Measurements from ENCODE around the gene ULK3.

The ULK3 gene

GRCh38 chr15:74798388-74799254, 44.3 kb downstream of the ULK3 start:
- DNase-seq (ENCODE audit: low read depth), result no peak

GRCh38 chr15:74795966-74796625, 46.9 kb downstream of the ULK3 start:
- no peak overlapping the region for H3K4me3 ChIP-seq (ENCODE audit: control insufficient read depth, low read depth, low read length)
- DNase-seq (ENCODE audit: low read depth), result no peak
- TF ChIP-seq, protein P1, sequence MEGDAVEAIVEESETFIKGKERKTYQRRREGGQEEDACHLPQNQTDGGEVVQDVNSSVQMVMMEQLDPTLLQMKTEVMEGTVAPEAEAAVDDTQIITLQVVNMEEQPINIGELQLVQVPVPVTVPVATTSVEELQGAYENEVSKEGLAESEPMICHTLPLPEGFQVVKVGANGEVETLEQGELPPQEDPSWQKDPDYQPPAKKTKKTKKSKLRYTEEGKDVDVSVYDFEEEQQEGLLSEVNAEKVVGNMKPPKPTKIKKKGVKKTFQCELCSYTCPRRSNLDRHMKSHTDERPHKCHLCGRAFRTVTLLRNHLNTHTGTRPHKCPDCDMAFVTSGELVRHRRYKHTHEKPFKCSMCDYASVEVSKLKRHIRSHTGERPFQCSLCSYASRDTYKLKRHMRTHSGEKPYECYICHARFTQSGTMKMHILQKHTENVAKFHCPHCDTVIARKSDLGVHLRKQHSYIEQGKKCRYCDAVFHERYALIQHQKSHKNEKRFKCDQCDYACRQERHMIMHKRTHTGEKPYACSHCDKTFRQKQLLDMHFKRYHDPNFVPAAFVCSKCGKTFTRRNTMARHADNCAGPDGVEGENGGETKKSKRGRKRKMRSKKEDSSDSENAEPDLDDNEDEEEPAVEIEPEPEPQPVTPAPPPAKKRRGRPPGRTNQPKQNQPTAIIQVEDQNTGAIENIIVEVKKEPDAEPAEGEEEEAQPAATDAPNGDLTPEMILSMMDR (IDR thresholded peaks at IDR 0.05; ENCODE audit: control insufficient read depth, insufficient read depth, low read depth, low read length, missing control alignments), result no peak

More at GRCh38 chr15:74798388-74799254, 44.3 kb downstream of the ULK3 start:
- TF ChIP-seq, protein P1 (IDR thresholded peaks at IDR 0.05; ENCODE audit: control insufficient read depth, insufficient read depth, low read depth, low read length, missing control alignments), result no peak
- H3K4me3 ChIP-seq (ENCODE audit: control insufficient read depth, low read depth, low read length), result no peak overlapping the region

DNA sequence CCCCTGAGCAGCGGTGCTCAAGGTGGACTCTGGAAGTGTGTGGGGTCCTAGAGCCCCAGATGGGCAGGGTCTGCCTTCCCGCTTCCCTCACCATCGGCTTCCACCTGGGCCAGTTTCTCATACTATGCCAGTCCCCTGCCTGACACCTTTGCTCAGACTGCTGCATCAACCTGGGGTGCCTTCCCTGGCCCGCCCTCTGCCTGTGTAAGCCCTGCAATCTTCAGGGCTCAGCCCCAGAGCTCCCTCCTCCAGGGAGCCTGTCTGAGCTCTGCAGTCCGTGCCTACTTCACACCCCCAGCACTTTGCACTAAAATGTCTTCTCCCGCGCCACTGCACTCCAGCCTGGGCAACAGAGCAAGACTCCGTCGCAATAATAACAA, 48.0 kb downstream of the ULK3 start:
- no peak for DNase-seq (ENCODE audit: low read depth)
- no peak overlapping the region for H3K4me3 ChIP-seq (ENCODE audit: control insufficient read depth, low read depth, low read length)
- TF ChIP-seq, protein P1 (IDR thresholded peaks at IDR 0.05; ENCODE audit: control insufficient read depth, insufficient read depth, low read depth, low read length, missing control alignments), result no peak

GRCh38 chr15:74794248-74794969, 48.5 kb downstream of the ULK3 start:
- H3K4me3 ChIP-seq (ENCODE audit: control insufficient read depth, low read depth, low read length), result no peak overlapping the region
- TF ChIP-seq, protein P1 (IDR thresholded peaks at IDR 0.05; ENCODE audit: control insufficient read depth, insufficient read depth, low read depth, low read length, missing control alignments), result no peak
- no peak for DNase-seq (ENCODE audit: low read depth)

DNA sequence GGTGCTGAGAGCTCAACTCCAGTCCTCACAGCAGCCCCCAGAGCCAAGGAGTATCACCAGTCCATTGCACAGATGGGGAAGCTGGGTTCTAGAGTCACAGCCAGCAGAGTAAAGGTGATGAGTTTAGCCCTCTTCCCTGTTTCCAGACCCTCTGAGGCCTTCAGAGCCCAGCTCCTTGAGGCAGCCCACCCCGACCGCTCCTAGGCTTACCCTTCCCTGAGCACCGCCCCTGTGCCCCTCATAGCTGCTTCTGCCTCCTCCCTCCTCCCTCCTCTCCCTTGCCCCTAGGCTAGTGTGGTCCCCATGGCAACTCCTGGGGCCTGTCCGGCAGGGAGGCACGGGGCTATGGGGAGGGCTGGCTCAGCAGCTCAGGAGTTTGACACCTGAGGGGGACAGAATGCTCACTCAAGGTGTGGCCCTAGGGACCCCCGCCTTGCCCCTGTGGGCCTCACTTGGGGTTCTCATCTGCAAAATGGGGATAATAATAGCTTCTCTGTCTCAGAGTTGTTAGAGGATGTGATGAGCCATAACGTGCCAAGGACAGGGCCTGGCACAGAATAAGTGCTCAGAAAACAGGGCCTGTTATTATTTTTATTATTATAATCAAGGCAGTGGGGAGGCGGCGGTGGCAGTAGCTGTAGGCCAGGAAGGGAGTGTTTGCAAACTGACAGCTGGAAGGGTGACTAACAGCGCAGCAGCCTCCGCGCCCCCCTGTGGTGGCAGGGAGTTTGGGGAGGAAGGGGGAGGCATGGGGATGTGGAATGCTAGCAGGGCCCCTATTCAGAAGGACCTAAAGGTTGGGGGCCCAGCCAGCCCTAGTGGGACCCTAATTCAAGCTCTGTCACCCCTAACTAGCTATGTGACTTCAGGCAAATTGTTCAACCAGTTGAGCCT, 49.6 kb downstream of the ULK3 start:
- H3K4me3 ChIP-seq (ENCODE audit: control insufficient read depth, low read depth, low read length), result no peak overlapping the region
- DNase-seq (ENCODE audit: low read depth), result no peak
- TF ChIP-seq, protein P1 (IDR thresholded peaks at IDR 0.05; ENCODE audit: control insufficient read depth, insufficient read depth, low read depth, low read length, missing control alignments), result no peak

Data from AG09309 (cell line).